Activated gamma-delta T cell (primary cell): ENCODE results near the gene SNN.

Experiments used
- DNase-seq: peaks from one replicate; lab custom pipeline; 2025; lab: John Stamatoyannopoulos, UW

Gene SNN

GRCh38 chr16:11699234-11699894, 31.1 kb downstream of the SNN start:
- DNase-seq = no peak

DNA sequence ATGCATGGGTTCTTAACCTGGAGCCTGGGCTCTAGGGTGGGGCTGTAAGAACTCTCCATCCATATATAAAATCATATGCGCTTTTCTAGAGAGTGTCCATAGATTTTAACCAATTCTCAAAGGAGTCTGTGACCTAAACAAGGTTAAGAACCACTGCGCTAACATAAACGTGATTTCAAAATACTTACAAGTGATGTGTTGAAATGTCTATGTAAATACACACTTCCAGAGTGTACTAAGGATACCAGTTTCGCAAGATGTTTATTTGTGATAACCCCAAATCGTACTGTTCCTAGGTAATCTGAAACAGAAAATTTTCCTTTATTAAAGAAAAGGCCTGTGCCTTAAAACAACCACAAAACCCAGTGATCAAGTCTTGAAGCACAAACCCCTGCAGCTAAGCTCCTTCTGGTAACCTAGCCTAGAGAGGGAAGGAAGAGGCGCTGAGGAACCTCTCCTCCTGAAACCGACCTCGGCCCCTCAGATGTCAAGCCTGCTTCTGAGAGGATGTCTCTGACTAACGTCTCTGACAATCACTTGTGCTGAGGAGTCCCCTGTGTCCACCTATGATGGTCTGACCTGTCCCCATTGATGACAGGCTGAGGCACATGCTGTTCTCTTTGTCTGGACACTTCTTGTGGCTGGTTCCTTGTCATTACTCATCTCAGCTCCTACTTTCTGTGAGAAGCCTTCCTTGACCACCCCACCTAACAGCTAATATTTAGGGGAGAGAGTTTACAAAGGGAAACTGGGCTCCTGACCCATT, 32.2 kb downstream of the SNN start:
- no peak for DNase-seq

GRCh38 chr16:11705311-11706025, 37.2 kb downstream of the SNN start:
- no peak for DNase-seq

- DNase-seq = no peak
These were observed 38.0 kb downstream of the SNN start for GRCh38 chr16:11706180-11706742.

DNA sequence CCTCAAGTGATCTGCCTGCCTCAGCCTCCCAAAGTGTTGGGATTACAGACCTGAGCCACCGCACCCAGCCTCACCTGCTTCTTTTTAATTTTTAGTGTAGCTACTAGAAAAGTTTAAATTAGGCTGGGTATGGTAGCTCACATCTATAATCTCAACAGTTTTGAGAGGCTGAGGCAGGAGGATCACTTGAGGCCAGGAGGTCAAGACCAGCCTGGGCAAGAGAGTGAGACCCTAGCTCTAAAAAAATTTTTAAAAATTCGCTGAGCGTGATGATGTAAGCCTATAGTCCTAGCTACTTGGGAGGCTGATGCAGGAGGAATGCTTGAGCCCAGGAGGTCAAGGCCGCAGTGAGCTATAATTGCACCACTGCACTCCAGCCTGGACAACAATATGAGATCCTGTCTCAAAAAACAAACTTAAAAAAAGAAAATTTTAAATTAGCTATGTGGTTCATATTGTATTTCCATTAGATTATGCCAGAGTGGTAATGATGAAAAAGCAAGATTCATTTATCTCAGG, 39.5 kb downstream of the SNN start:
- DNase-seq = no peak

DNA sequence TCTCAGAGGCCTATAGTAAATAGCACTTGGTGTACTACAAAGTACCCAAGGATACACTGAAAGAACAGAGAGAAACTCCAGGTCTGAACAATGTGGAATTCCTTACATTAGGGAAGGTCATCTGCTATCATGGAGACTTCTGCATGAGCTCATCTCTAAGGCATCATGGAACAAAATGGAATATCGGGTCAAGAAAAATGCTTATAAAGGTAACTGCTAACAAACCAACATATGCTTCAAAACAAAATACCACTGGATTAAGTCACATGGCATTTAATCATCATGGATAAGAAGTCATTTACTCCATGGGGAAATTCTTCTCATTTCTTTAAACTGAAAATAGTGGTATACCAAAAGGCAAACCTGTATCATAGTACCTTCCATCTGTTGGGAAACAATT, 40.2 kb downstream of the SNN start:
- DNase-seq = no peak

- DNase-seq = no peak
These were observed 43.4 kb downstream of the SNN start for GRCh38 chr16:11711662-11712061.

DNA sequence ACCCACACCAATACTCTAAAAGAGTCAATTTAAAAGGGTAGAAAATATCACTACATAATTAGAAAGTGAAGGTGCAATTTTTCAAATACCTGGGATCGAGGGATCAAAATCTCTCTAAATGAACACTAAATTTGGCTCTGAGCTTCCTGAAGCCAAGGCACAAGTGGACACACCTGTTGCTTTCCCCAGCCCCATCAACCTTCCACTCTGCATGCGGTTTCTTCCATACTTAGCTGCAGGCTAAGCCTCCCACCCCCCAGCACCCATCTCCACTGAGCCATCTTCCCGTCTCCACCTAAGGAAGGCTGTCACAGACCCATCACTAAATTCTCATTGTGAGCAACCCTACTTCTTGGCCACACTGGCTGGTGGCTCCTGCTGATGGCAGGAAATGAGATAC, 43.9 kb downstream of the SNN start:
- no peak for DNase-seq

DNA sequence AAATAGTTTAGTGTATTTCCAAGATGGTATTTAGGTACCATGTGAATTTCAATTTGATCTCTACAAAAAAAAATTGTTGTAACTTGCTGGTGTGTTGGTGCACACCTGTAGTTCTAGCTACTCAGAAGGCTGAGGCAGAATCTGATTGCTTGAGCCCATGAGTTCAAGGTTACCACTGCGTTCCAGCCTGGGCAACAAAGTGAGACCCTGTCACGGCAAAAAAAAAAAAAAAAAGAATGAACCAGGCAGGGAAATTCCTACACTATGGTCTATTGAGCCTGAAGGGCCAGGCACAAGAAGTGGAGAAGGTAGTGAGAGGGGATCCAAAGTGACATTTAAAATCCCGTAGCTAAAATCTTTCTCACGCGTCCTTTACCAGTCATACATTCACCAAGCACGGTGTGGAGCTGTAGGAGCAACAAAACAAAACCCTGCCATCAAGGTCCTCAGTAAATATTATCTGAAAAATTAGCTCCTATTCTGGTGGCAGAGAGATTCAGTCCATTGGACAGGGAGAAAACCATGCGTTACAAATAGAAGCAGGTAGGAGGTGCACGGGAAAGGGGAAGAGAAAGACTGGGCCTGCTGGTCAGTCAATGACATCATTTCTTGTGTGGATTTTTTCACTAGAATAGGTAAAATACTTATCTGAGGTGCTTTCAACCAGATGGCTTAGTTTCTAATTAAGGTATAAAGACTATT, 47.1 kb downstream of the SNN start:
- no peak for DNase-seq

GRCh38 chr16:11716336-11716735, 48.1 kb downstream of the SNN start:
- DNase-seq = no peak

GRCh38 chr16:11717811-11718210, 49.6 kb downstream of the SNN start:
- DNase-seq = no peak

- no peak for DNase-seq
These were observed 50.9 kb downstream of the SNN start for GRCh38 chr16:11719171-11719570.

DNA sequence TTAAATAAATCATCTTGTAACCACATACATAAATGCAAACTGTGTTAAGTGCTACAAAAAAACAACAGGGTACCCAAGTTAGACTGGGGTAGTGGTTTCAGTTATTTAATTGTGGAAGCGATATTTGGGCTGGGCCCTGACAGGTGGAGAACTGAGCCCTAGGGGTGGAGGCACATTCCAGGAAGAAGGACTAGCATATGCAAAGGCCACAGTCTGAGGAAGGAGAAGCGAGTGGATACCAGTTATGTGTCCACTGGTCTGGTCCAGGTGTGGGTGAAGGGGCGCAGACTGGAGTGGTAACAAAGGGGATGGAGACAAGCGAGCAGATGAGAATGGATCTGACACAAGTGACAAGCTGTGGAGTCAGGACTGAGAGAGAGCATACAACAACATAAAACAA, 51.5 kb downstream of the SNN start:
- DNase-seq = no peak

GRCh38 chr16:11721781-11722467, 53.7 kb downstream of the SNN start:
- no peak for DNase-seq

DNA sequence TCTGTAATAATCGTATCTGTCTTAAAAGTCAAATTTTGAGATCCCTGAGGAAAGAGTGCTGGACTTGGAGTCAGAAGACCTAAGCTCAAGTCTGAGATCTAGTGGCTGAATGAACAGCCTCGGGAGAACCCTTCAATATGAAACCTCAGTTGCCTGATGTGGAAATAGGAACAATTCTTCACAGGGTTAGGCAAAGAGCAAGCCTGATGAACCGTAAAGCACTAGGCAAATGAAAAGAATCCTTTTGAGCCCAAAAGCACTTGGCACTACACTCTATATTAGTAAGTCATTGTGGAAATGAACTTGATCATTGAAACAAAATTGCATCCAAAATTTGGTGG, 54.2 kb downstream of the SNN start:
- DNase-seq = no peak

DNA sequence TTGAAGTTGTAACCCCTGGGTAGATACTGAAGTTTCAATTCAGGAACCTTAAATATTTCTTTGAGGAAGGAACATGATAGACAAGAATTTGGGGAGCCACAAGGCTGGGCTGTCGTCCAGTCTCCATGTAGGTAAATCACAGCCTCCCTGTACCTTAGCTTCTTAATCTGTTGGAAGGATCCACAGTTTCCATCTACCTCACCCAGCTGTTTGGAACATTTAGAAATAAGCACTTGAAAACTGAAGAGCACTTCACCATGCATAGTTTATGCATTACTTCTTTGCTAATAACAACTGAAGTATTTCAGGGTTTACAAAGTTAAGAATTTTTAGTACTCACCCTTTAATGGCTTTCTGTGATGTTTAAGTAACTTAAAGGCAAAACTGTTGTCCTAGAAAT, 57.2 kb downstream of the SNN start:
- DNase-seq = no peak

DNA sequence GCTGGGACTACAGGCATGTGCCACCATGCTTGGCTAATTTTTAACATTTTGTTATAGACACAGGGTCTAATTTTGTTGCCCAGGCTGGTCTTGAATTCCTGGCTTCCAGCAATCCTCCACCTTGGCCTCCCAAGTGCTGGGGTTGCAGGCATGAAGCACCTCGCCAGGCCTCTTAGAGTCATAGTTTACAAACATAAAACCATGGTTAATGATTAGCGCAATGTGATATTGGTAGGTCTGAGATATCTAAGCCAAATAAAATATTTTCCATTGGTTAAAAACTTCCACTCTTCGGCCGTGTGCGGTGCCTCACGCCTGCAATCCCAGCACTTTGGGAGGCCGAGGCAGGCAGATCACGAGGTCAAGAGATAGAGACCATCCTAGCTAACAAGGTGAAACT, 57.8 kb downstream of the SNN start:
- no peak for DNase-seq

- no peak for DNase-seq
These were observed 59.7 kb downstream of the SNN start for GRCh38 chr16:11727796-11728543.
